DND-41 (cell line): ENCODE data around the gene HTT.
A peak's percentile ranks its signal among the peaks of the same experiment; 100 is the strongest.

Experiments
- ATAC-seq: fragments of 200-7000 bp; cut with Tn5 transposase; 3 replicates; pipeline ENCODE4 v1.9.1; 2021; ENCODE audit warnings: low read depth; ENCODE audit not compliant: insufficient read depth
- DNase-seq: peaks from one replicate; pipeline ENCODE4 v3.0.0-alpha.2; 2020
- H2AFZ ChIP-seq: 2 replicates; pipeline ENCODE4 v1.6.0; 2012; ENCODE audit warnings: low read depth, low read length
- H3K27ac ChIP-seq: 2 replicates; pipeline ENCODE4 v1.5.1; 2012; ENCODE audit warnings: low read length, inconsistent platforms
- H3K27me3 ChIP-seq: fragments of 200-600 bp; sonication (generic); 2 replicates; pipeline ENCODE4 v1.6.0; 2012; ENCODE audit warnings: low read length, mild to moderate bottlenecking, inconsistent platforms; ENCODE audit not compliant: insufficient read depth, poor library complexity
- H3K36me3 ChIP-seq: 2 replicates; pipeline ENCODE4 v1.5.1; 2012; ENCODE audit warnings: low read length, inconsistent platforms; ENCODE audit not compliant: insufficient read depth
- H3K4me1 ChIP-seq: 2 replicates; pipeline ENCODE4 v1.5.1; 2012; ENCODE audit warnings: mild to moderate bottlenecking, low read length; ENCODE audit not compliant: insufficient read depth
- H3K4me2 ChIP-seq: 2 replicates; pipeline ENCODE4 v1.6.0; 2012; ENCODE audit warnings: mild to moderate bottlenecking, moderate library complexity, low read length, inconsistent platforms; ENCODE audit not compliant: insufficient read depth
- H3K4me3 ChIP-seq, 2 experiments: fragments of 200-600 bp in 1 of 2; shearing (Covaris generic) in 1 of 2; 2 replicates each; pipeline ENCODE4 v1.5.1; 2012 to 2016; ENCODE audit warnings: inconsistent platforms in 2 of 2, low read length in 2 of 2, mild to moderate bottlenecking in 2 of 2, low read depth in 1 of 2, moderate library complexity in 1 of 2
- H3K79me2 ChIP-seq: 2 replicates; pipeline ENCODE4 v1.6.0; 2012; ENCODE audit warnings: low read length, inconsistent platforms; ENCODE audit not compliant: insufficient read depth
- H3K9ac ChIP-seq: 2 replicates; pipeline ENCODE4 v1.6.0; 2012; ENCODE audit warnings: low read depth, mild to moderate bottlenecking, inconsistent platforms, low read length, moderate library complexity
- H3K9me3 ChIP-seq: 2 replicates; pipeline ENCODE4 v1.5.1; 2012; ENCODE audit warnings: low read length, moderate library complexity, mild to moderate bottlenecking, inconsistent platforms; ENCODE audit not compliant: insufficient read depth, severe bottlenecking
- H4K20me1 ChIP-seq: 2 replicates; pipeline ENCODE4 v1.6.0; 2012; ENCODE audit warnings: low read length; ENCODE audit not compliant: insufficient read depth
- CTCF ChIP-seq: IDR thresholded peaks from 2 replicates; pipeline ENCODE4 v1.5.1; 2012; ENCODE audit warnings: borderline replicate concordance, low read length, moderate library complexity, mild to moderate bottlenecking; ENCODE audit not compliant: poor library complexity, severe bottlenecking; ENCODE audit errors: extremely low read depth
- EZH2 ChIP-seq: IDR thresholded peaks from 3 replicates; pipeline ENCODE4 v1.6.1; 2012; ENCODE audit warnings: borderline replicate concordance, low read depth, mild to moderate bottlenecking, moderate library complexity, low read length, inconsistent platforms; ENCODE audit not compliant: severe bottlenecking

HTT gene

DNA sequence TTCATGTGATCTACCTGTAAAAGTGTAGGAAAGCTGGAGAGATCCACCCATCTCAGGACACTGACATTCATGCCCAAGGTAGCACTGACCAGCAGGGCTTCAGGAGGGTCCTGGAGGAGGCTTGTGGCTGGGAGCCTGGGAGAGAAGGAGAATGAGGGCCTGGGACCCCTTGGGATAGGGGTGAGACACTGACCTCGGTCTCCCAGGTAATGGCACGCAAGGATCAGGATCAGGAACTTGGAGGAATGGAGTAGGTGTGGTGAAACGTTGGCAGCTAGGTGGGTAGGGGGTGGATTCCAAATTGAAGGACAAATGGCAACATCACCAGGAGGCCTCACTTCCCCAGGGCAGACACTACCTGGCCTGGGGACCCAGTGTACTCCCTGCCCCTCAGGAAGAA is 206.0 kb downstream of the HTT start:
- peaks cover 2% of the 10 kb centered on the region for H3K27me3 ChIP-seq
- H3K4me3 ChIP-seq, result no peak overlapping the region
- H3K9ac ChIP-seq, result no peak overlapping the region
- no peaks in the 10 kb centered on the region for H3K4me1 ChIP-seq
- no peak overlapping the region for H3K4me2 ChIP-seq
- no peaks in the 10 kb centered on the region for H3K79me2 ChIP-seq
- ATAC-seq (no peak), DNase-seq (no peak)
- TF ChIP-seq EZH2 (no peak), CTCF (no peak)
- no peaks in the 10 kb centered on the region for H3K36me3 ChIP-seq
- H3K9me3 ChIP-seq, result no peaks in the 10 kb centered on the region
- no peak overlapping the region for H3K27ac ChIP-seq
- H4K20me1 ChIP-seq, result no peaks in the 10 kb centered on the region
- H2AFZ ChIP-seq, result no peak overlapping the region

GRCh38 chr4:3283483-3283882 is 209.0 kb downstream of the HTT start:
- Histone ChIP-seq H3K9ac (no peak overlapping the region), H2AFZ (no peak overlapping the region), H3K79me2 (no peaks in the 10 kb centered on the region)

DNA sequence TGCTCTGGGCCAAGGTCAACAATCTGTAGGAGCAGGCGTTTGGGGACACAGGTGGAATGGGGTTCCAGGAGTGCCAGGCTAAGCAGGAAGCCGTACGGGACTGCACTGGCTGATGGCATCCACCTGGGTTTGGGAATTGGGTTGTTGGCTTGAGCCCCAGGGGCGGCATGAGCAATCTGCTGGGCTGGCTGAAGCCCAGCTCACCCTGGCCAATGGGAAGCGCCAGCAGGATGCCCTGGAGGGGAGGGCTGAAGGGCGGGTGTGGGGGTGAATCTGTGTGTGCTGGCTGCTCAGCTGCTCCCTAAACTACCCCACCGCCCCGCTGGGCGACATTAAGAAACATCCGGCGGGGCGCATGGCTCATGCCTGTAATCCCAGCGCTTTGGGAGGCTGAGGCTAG is 209.4 kb downstream of the HTT start:
- Histone ChIP-seq H3K27me3 (peaks cover 4% of the 10 kb centered on the region), H3K36me3 (no peaks in the 10 kb centered on the region), H4K20me1 (peaks cover 5% of the 10 kb centered on the region; the same call in 1 of the 2 replicates), H3K4me1 (no peaks in the 10 kb centered on the region), H3K9me3 (no peaks in the 10 kb centered on the region), H3K9ac (no peak overlapping the region), H3K79me2 (no peaks in the 10 kb centered on the region), H3K4me3 (no peak overlapping the region), H3K27ac (no peak overlapping the region), H2AFZ (no peak overlapping the region), H3K4me2 (no peak overlapping the region)
- no peak for ATAC-seq
- TF ChIP-seq EZH2 (no peak), CTCF (no peak)
- peak; percentile 0 for DNase-seq

More at GRCh38 chr4:3283483-3283882, 209.0 kb downstream of the HTT start:
- ATAC-seq, result no peak
- Histone ChIP-seq H3K27me3 (peaks cover 2% of the 10 kb centered on the region), H3K4me1 (no peaks in the 10 kb centered on the region), H3K4me3 (no peak overlapping the region), H3K27ac (no peak overlapping the region), H4K20me1 (peaks cover 1% of the 10 kb centered on the region; the same call in 1 of the 2 replicates), H3K36me3 (no peaks in the 10 kb centered on the region), H3K4me2 (no peak overlapping the region), H3K9me3 (no peaks in the 10 kb centered on the region)
- no peak for TF ChIP-seq EZH2
- TF ChIP-seq CTCF, result no peak
- no peak for DNase-seq
